SU-DHL-6 (cell line): ENCODE data around the gene COX7A1.

Source experiments
- H2AFZ ChIP-seq: fragments of 200-600 bp; sonication (generic); 2 replicates; pipeline ENCODE4 v1.6.1; 2014; ENCODE audit warnings: low read depth, mild to moderate bottlenecking, moderate library complexity, mixed read lengths, antibody characterized with exemption, low read length; ENCODE audit not compliant: severe bottlenecking
- H3F3A ChIP-seq: fragments of 200-600 bp; shearing (Covaris generic); 2 replicates; pipeline ENCODE4 v1.6.0; 2016; ENCODE audit warnings: antibody characterized with exemption, mild to moderate bottlenecking; ENCODE audit not compliant: insufficient read depth
- H3K27ac ChIP-seq: fragments of 200-600 bp; sonication (generic); 2 replicates; pipeline ENCODE4 v1.5.1; 2016; ENCODE audit warnings: low read depth, mild to moderate bottlenecking, low read length, moderate library complexity, mixed read lengths
- H3K27me3 ChIP-seq: fragments of 200-600 bp; sonication (generic), shearing (Covaris generic); 2 replicates; pipeline ENCODE4 v1.6.0; 2014; ENCODE audit warnings: mild to moderate bottlenecking, low read length
- H3K36me3 ChIP-seq: fragments of 200-600 bp; sonication (generic); 2 replicates; pipeline ENCODE4 v1.6.1; 2014; ENCODE audit warnings: mild to moderate bottlenecking, low read length, mixed read lengths
- H3K4me2 ChIP-seq: fragments of 300-600, 200-600 bp; shearing (Covaris generic), sonication (generic); 2 replicates; pipeline ENCODE4 v1.6.0; 2014; ENCODE audit warnings: low read length, low read depth, mild to moderate bottlenecking; ENCODE audit not compliant: poor library complexity, severe bottlenecking
- H3K4me3 ChIP-seq: fragments of 200-600 bp; sonication (generic); 2 replicates; pipeline ENCODE4 v1.5.1; 2014; ENCODE audit warnings: antibody characterized with exemption, low read length, mild to moderate bottlenecking, mixed read lengths; ENCODE audit not compliant: insufficient read depth, poor library complexity, severe bottlenecking
- H3K79me2 ChIP-seq: fragments of 200-600 bp; sonication (generic); 2 replicates; pipeline ENCODE4 v1.6.1; 2014; ENCODE audit warnings: mild to moderate bottlenecking, low read length, moderate library complexity; ENCODE audit not compliant: insufficient read depth
- H3K9ac ChIP-seq: fragments of 200-600 bp; sonication (generic); 2 replicates; pipeline ENCODE4 v1.7.0; 2014; ENCODE audit warnings: mild to moderate bottlenecking, low read length
- H3K9me2 ChIP-seq: fragments of 200-600 bp; sonication (generic); replicated peaks from 2 replicates; pipeline ENCODE4 v1.6.1; 2014; ENCODE audit warnings: low read length; ENCODE audit not compliant: insufficient read depth
- H3K9me3 ChIP-seq: fragments of 200-600 bp; sonication (generic); 2 replicates; pipeline ENCODE4 v1.6.1; 2014; ENCODE audit warnings: low read length, mixed read lengths; ENCODE audit not compliant: insufficient read depth
- H4K20me1 ChIP-seq: fragments of 200-600 bp; sonication (generic); 2 replicates; pipeline ENCODE4 v1.6.1; 2014; ENCODE audit warnings: low read depth, mild to moderate bottlenecking, antibody characterized with exemption, low read length, moderate library complexity, mixed read lengths
- EZH2phosphoT487 ChIP-seq: fragments of 200-600 bp; sonication (generic), shearing (Covaris generic); conservative IDR thresholded peaks from 2 replicates; pipeline ENCODE4 v1.6.1; 2018; ENCODE audit warnings: mild to moderate bottlenecking, antibody characterized with exemption, low read length, moderate library complexity, mixed read lengths
- TF ChIP-seq, protein P1 (sequence below): fragments of 200-600 bp; sonication (generic); IDR thresholded peaks from one replicate; pipeline ENCODE4 v1.5.1; 2017; ENCODE audit warnings: antibody characterized with exemption, mild to moderate bottlenecking, low read length, moderate library complexity; ENCODE audit not compliant: insufficient read depth, poor library complexity, severe bottlenecking

Gene COX7A1

DNA sequence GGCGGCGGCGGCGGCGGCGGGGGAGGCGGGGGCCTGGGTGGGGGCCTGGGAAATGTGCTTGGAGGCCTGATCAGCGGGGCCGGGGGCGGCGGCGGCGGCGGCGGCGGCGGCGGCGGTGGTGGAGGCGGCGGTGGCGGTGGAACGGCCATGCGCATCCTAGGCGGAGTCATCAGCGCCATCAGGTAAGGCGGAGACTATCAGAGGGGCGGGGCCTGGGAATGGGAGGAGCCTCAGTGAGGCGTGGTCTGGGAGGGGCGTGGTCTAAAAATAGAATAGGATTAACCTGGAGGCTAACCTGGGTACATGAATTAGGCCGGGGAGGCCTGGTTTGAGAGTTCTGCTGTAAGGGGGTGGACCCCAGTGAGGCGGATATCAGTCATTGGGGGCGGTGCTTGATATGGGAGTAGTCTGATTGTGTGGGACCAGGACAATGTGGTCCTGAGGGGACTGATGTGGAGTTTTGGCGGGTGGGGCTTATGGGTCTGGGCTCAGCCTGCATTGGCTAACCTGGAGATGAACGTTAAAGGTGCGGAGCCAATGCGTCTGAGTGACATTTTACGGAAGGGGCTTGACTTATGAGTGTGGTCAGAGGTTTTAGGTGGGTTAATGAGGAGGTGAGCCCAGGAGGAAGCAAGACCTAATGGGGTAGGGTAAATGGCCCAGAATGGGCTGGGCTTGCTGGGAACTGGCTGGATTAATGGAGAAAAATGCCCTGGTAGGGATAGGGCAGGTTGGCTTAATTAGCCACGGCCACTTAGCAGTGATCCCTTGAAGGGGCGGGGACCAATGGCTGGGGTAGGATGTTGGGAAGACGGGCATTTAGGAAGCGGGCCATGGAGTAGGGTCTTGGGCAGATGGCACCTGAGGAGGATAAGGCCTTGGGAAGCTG, 11.0 kb downstream of the COX7A1 start:
- H2AFZ ChIP-seq, result no peak overlapping the region
- peaks cover 7% of the 10 kb centered on the region; the same call in 1 of the 2 replicates for H3F3A ChIP-seq
- no peaks in the 10 kb centered on the region for H4K20me1 ChIP-seq
- H3K27me3 ChIP-seq, result no peaks in the 10 kb centered on the region
- H3K4me2 ChIP-seq, result peak overlapping the region; percentile 73
- no peaks in the 10 kb centered on the region for H3K9me2 ChIP-seq
- H3K4me3 ChIP-seq, result peak overlapping the region; percentile 93
- no peak for TF ChIP-seq EZH2phosphoT487
- TF ChIP-seq, protein P1, sequence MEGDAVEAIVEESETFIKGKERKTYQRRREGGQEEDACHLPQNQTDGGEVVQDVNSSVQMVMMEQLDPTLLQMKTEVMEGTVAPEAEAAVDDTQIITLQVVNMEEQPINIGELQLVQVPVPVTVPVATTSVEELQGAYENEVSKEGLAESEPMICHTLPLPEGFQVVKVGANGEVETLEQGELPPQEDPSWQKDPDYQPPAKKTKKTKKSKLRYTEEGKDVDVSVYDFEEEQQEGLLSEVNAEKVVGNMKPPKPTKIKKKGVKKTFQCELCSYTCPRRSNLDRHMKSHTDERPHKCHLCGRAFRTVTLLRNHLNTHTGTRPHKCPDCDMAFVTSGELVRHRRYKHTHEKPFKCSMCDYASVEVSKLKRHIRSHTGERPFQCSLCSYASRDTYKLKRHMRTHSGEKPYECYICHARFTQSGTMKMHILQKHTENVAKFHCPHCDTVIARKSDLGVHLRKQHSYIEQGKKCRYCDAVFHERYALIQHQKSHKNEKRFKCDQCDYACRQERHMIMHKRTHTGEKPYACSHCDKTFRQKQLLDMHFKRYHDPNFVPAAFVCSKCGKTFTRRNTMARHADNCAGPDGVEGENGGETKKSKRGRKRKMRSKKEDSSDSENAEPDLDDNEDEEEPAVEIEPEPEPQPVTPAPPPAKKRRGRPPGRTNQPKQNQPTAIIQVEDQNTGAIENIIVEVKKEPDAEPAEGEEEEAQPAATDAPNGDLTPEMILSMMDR, result no peak
- peak overlapping the region; percentile 91 for H3K9ac ChIP-seq
- H3K27ac ChIP-seq, result peak overlapping the region; percentile 68; the same call in 1 of the 2 replicates
- no peaks in the 10 kb centered on the region for H3K9me3 ChIP-seq
- H3K79me2 ChIP-seq, result peaks cover 13% of the 10 kb centered on the region; the same call in 1 of the 2 replicates
- no peaks in the 10 kb centered on the region for H3K36me3 ChIP-seq

DNA sequence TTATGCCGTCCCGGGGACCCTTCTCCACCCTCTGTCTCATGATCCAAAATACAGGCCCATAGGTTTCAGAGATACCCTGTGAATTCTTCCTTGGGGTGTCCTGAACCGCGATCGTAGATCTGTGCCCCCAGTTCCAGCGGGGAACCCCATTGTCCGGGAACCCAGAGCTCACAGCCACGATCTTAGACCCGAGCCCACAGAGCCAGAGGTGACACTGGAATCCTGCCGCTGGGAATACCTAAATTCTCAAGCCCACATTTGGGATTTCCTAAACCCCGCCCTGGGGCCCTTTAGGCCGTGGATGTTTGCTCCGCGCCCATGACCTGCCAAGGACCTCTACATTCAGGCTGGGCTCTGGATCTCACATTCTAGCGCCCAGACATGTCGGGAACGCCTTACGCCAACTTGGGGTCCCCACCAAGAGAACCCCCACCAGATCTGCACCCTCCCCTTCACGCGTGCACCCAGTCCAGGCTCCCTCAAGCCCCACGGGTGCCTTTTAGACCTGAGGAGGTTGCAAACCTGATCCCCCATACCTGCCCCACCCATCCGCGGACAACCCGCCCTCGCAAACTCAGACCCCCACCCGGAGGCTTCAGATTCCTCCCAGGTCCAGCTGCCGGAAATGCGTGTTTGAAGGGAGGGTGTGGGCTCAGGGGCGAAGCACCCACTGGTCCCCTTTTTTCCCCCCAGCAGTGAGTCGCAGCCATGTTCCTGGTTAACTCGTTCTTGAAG, 11.8 kb downstream of the COX7A1 start:
- peak overlapping the region; percentile 66 for H2AFZ ChIP-seq
- TF ChIP-seq, protein P1, result no peak
- TF ChIP-seq EZH2phosphoT487, result no peak

DNA sequence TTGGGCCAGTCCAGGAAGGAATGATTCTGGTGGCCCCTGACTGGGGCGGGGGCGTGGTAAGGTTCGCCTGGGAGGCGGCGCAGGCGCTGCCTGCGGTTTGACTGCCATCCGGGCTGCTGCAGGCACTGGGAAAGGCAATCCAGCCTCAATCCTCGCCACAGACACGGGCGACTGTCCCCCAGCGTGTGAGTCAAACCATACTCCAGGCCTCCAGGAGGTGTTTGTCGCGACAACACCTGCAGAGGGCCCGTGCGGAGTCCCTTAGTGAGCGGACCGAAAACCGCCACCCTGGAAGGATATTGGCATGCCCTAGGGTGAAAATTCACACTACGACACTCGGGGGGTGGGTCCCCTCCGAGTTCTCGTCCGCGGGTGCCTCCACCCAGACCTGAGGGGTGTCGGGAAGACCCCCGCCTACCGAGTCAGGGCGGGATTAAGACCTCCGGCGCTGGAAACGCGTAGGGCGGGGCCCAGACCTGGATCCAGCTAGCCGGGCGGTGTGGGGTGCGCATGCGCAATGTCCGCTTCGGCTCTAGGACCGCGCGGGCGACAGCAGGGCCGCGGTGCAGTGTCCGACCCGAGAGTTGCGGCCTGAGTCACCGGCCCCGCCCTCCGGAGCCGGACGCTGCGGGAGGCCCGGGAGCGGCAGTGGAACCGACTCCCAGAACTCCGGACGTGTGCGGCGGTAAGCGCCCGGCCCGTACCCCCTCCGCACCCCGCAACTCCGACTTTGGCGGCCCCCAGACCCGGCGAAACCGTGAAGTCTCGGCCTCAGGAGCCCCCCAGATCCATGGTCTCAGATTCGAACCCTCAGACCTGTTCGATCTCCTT, 12.6 kb downstream of the COX7A1 start, which contains the start of gene CAPNS1:
Gene CAPNS1, plus strand, starts transcription at position 594 of the 831 bp plus-strand sequence. CDS start 946 bp downstream, outside the sequence.
- TF ChIP-seq, protein P1, result no peak
- TF ChIP-seq EZH2phosphoT487, result no peak

More for the DNA sequence above, 11.8 kb downstream of the COX7A1 start:
- no peaks in the 10 kb centered on the region for H3K9me3 ChIP-seq
- H3K9ac ChIP-seq, result peak overlapping the region; percentile 91
- H3K27ac ChIP-seq, result peak overlapping the region; percentile 68
- H3K36me3 ChIP-seq, result no peaks in the 10 kb centered on the region
- peak overlapping the region; percentile 73 for H3K4me2 ChIP-seq
- H3K79me2 ChIP-seq, result peaks cover 13% of the 10 kb centered on the region; the same call in 1 of the 2 replicates
- no peaks in the 10 kb centered on the region for H4K20me1 ChIP-seq
- H3K4me3 ChIP-seq, result peak overlapping the region; percentile 93
- H3K9me2 ChIP-seq, result no peaks in the 10 kb centered on the region
- H3K27me3 ChIP-seq, result no peaks in the 10 kb centered on the region
- H3F3A ChIP-seq, result peaks cover 7% of the 10 kb centered on the region; the same call in 1 of the 2 replicates

More for the DNA sequence above, 12.6 kb downstream of the COX7A1 start, which contains the start of gene CAPNS1:
- Histone ChIP-seq H3K9ac (peak within 1 kb of the TSS; percentile 91), H3K4me3 (peak within 1 kb of the TSS; percentile 93), H3K27ac (peak within 1 kb of the TSS; percentile 68), H3K9me3 (no peaks in the 10 kb centered on the region), H2AFZ (peak within 1 kb of the TSS; percentile 87), H3F3A (peaks cover 7% of the 10 kb centered on the region; the same call in 1 of the 2 replicates), H3K9me2 (no peaks in the 10 kb centered on the region), H3K4me2 (peak within 1 kb of the TSS; percentile 76), H3K36me3 (no peaks in the 10 kb centered on the region), H4K20me1 (no peaks in the 10 kb centered on the region), H3K79me2 (peaks cover 13% of the 10 kb centered on the region; the same call in 1 of the 2 replicates), H3K27me3 (no peaks in the 10 kb centered on the region)
